HCT116 (cell line): Measurements from ENCODE around the gene POFUT2. TPM values are rescaled to one million over a fixed set of nuclear protein-coding genes. Genes with fewer than 3 reads are reported as not detected.

Experiments used
- ATAC-seq: fragments of 200-7000 bp; cut with Tn5 transposase; 2 replicates; pipeline ENCODE4 v1.9.1; 2020; ENCODE audit warnings: mild to moderate bottlenecking, moderate library complexity
- BruUV-seq: library from RNA; stranded (reverse); fragments of 400-500 nt; replicated peaks from 2 replicates; lab custom pipeline; 2021; lab: Mats Ljungman, UMichigan
- CTCF ChIA-PET: fragments of 300-600 bp; sonication (Branson Sonifier 250); formaldehyde crosslinking; loops from one replicate; lab custom pipeline; 2021; ENCODE audit warnings: antibody characterized with exemption; lab: Charles Lee
- POLR2A ChIA-PET: fragments of 300-600, 350-600 bp; sonication (Branson Sonifier 250); formaldehyde crosslinking; loops from one replicate; lab custom pipeline; 2021; ENCODE audit warnings: antibody characterized with exemption; lab: Charles Lee
- RAD21 ChIA-PET, 2 experiments: fragments of 300-600 bp; sonication (Branson Sonifier 250); formaldehyde crosslinking; loops; one replicate each; lab custom pipeline; 2023; ENCODE audit warnings: low total read pairs in 2 of 2; ENCODE audit not compliant: uncharacterized antibody in 2 of 2, unreplicated experiment in 2 of 2, low non-redundant PET in 1 of 2; lab: Charles Lee
- DNase-seq: peaks from one replicate; pipeline ENCODE4 v3.0.0-alpha.2; 2010; ENCODE audit warnings: low read depth, low spot score
- H2AFZ ChIP-seq: fragments of 200-600 bp; shearing (Covaris generic), sonication (generic); 2 replicates; pipeline ENCODE4 v1.6.1; 2017; ENCODE audit warnings: low read depth, mixed run types, mixed read lengths, antibody characterized with exemption, low read length; ENCODE audit not compliant: poor library complexity, severe bottlenecking
- H3K27ac ChIP-seq: 2 replicates; pipeline ENCODE4 v1.5.1; 2012; ENCODE audit warnings: low read depth, low read length
- H3K27me3 ChIP-seq: fragments of 200-600 bp; sonication (generic); 2 replicates; pipeline ENCODE4 v1.6.1; 2016; ENCODE audit warnings: mixed run types, low read length, mixed read lengths; ENCODE audit not compliant: insufficient read depth
- H3K36me3 ChIP-seq, 2 experiments: fragments of 200-500 bp in 1 of 2; fragments of 200-600 bp in 1 of 2; sonication (Bioruptor generic) in 1 of 2; sonication (generic) in 1 of 2; 2 replicates each; pipeline versions ENCODE4 v1.5.1 to v1.6.1; 2014 to 2016; ENCODE audit warnings: low read length in 2 of 2, inconsistent platforms in 1 of 2, mixed read lengths in 1 of 2, mixed run types in 1 of 2; ENCODE audit not compliant: insufficient read depth in 2 of 2, control insufficient read depth in 1 of 2
- H3K4me1 ChIP-seq, 2 experiments: fragments of 200-600 bp in 1 of 2; sonication (generic) in 1 of 2; 2 replicates each; pipeline versions ENCODE4 v1.5.1 to v1.6.1; 2012 to 2017; ENCODE audit warnings: low read length in 2 of 2, inconsistent platforms in 1 of 2, mild to moderate bottlenecking in 1 of 2, mixed read lengths in 1 of 2, mixed run types in 1 of 2, moderate library complexity in 1 of 2; ENCODE audit not compliant: insufficient read depth in 2 of 2, control insufficient read depth in 1 of 2
- H3K4me2 ChIP-seq: fragments of 200-600 bp; sonication (generic); 2 replicates; pipeline ENCODE4 v1.6.1; 2017; ENCODE audit warnings: mixed run types, low read length, mixed read lengths
- H3K4me3 ChIP-seq, 2 experiments: fragments of 200-600 bp in 1 of 2; sonication (generic) in 1 of 2; replicated peaks in 1 of 2; 2 replicates each; pipeline ENCODE4 v1.5.1; 2011 to 2016; ENCODE audit warnings: low read length in 2 of 2, control low read depth in 1 of 2, low read depth in 1 of 2, mild to moderate bottlenecking in 1 of 2, mixed read lengths in 1 of 2, mixed run types in 1 of 2
- H3K79me2 ChIP-seq: fragments of 200-600 bp; sonication (generic); 2 replicates; pipeline ENCODE4 v1.6.1; 2017; ENCODE audit warnings: mild to moderate bottlenecking, mixed run types, low read length, moderate library complexity, mixed read lengths; ENCODE audit not compliant: insufficient read depth
- H3K9ac ChIP-seq: fragments of 200-600 bp; sonication (generic); 2 replicates; pipeline ENCODE4 v1.6.1; 2016; ENCODE audit warnings: low read length, mixed read lengths
- H3K9me2 ChIP-seq: fragments of 200-600 bp; sonication (generic), shearing (Covaris generic); 2 replicates; pipeline ENCODE4 v1.6.1; 2017; ENCODE audit warnings: mixed run types, mild to moderate bottlenecking, moderate library complexity; ENCODE audit not compliant: insufficient read depth
- H3K9me3 ChIP-seq, 2 experiments: fragments of 200-500 bp in 1 of 2; fragments of 200-600 bp in 1 of 2; sonication (Bioruptor generic) in 1 of 2; sonication (generic) in 1 of 2; 2 replicates each; pipeline ENCODE4 v1.6.1; 2014 to 2017; ENCODE audit warnings: low read length in 2 of 2, mixed read lengths in 2 of 2, inconsistent platforms in 1 of 2, low read depth in 1 of 2, mild to moderate bottlenecking in 1 of 2, mixed run types in 1 of 2, moderate library complexity in 1 of 2; ENCODE audit not compliant: control insufficient read depth in 1 of 2, insufficient read depth in 1 of 2
- H4K20me1 ChIP-seq: fragments of 200-600 bp; sonication (generic), shearing (Covaris generic); 2 replicates; pipeline ENCODE4 v1.6.1; 2017; ENCODE audit warnings: mixed run types, mild to moderate bottlenecking, moderate library complexity; ENCODE audit not compliant: insufficient read depth
- CEBPB ChIP-seq: IDR thresholded peaks from 2 replicates; pipeline ENCODE4 v1.6.1; 2012; ENCODE audit warnings: low read depth
- EGR1 ChIP-seq: IDR thresholded peaks from 2 replicates; pipeline ENCODE4 v1.6.1; 2012; ENCODE audit warnings: low read depth
- EZH2phosphoT487 ChIP-seq: fragments of 200-600 bp; IDR thresholded peaks from 2 replicates; pipeline ENCODE4 v1.6.1; 2018; ENCODE audit warnings: antibody characterized with exemption, borderline replicate concordance
- FOSL1 ChIP-seq: IDR thresholded peaks from 2 replicates; pipeline ENCODE4 v1.6.1; 2012; ENCODE audit warnings: low read depth
- POLR2A ChIP-seq: IDR thresholded peaks from 2 replicates; pipeline ENCODE4 v1.7.0; 2011; ENCODE audit warnings: borderline replicate concordance; ENCODE audit not compliant: insufficient read depth, insufficient read length; ENCODE audit errors: extremely low read depth
- POLR2AphosphoS5 ChIP-seq: IDR thresholded peaks from 2 replicates; pipeline ENCODE4 v1.6.1; 2011; ENCODE audit warnings: mild to moderate bottlenecking, low read depth, low read length, moderate library complexity
- RAD21 ChIP-seq: IDR thresholded peaks from 2 replicates; pipeline ENCODE4 v1.6.1; 2012; ENCODE audit warnings: low read depth, mild to moderate bottlenecking
- SIN3A ChIP-seq: IDR thresholded peaks from 2 replicates; pipeline ENCODE4 v1.6.1; 2012; ENCODE audit warnings: low read depth
- SP1 ChIP-seq: IDR thresholded peaks from 2 replicates; pipeline ENCODE4 v1.6.1; 2012; ENCODE audit warnings: low read depth
- SRF ChIP-seq: IDR thresholded peaks from 2 replicates; pipeline ENCODE4 v1.6.1; 2012; ENCODE audit warnings: low read depth
- TCF7L2 ChIP-seq: IDR thresholded peaks from 2 replicates; pipeline ENCODE4 v1.7.0; 2011; ENCODE audit warnings: borderline replicate concordance, inconsistent platforms; ENCODE audit not compliant: insufficient read depth, insufficient read length; ENCODE audit errors: extremely low read depth
- ZBTB33 ChIP-seq: IDR thresholded peaks from 2 replicates; pipeline ENCODE4 v1.6.1; 2011; ENCODE audit warnings: mild to moderate bottlenecking, low read length, moderate library complexity; ENCODE audit not compliant: insufficient replicate concordance; ENCODE audit errors: extremely low read depth
- ZNF274 ChIP-seq: fragments of 200-500 bp; sonication (Bioruptor generic); IDR thresholded peaks from 2 replicates; pipeline ENCODE4 v1.6.1; 2014; ENCODE audit warnings: mild to moderate bottlenecking, low read depth, low read length, inconsistent platforms
- intact Hi-C: fragments of 100-400 bp; cut with micrococcal nuclease; formaldehyde crosslinking; loops from 2 replicates; pipeline ENCODE4 v1.10.0; 2022
- total RNA-seq: library from RNA; stranded (reverse); gene quantifications from one replicate; pipeline ENCODE4 v1.2.1, GENCODE V29; 2021; ENCODE audit not compliant: unreplicated experiment
- TF ChIP-seq, protein P1 (sequence below), 3 experiments: fragments of 200-600 bp in 1 of 3; sonication (generic) in 1 of 3; IDR thresholded peaks in 2 of 3; conservative IDR thresholded peaks in 1 of 3; 2 replicates each; pipeline ENCODE4 v1.5.1; 2012 to 2017; ENCODE audit warnings: low read depth in 2 of 3, low read length in 2 of 3, antibody characterized with exemption in 1 of 3, borderline replicate concordance in 1 of 3, control low read depth in 1 of 3, mild to moderate bottlenecking in 1 of 3, mixed read lengths in 1 of 3, mixed run types in 1 of 3, moderate library complexity in 1 of 3; ENCODE audit not compliant: insufficient read depth in 1 of 3
- TF ChIP-seq, protein P2 (sequence below): IDR thresholded peaks from 2 replicates; pipeline ENCODE4 v1.6.1; 2012; ENCODE audit warnings: low read depth
- TF ChIP-seq, protein P3 (sequence below): IDR thresholded peaks from 2 replicates; pipeline ENCODE4 v1.6.1; 2012

POFUT2 gene
- total RNA-seq, 1 experiment from 2014 or later = 20.5 TPM

DNA sequence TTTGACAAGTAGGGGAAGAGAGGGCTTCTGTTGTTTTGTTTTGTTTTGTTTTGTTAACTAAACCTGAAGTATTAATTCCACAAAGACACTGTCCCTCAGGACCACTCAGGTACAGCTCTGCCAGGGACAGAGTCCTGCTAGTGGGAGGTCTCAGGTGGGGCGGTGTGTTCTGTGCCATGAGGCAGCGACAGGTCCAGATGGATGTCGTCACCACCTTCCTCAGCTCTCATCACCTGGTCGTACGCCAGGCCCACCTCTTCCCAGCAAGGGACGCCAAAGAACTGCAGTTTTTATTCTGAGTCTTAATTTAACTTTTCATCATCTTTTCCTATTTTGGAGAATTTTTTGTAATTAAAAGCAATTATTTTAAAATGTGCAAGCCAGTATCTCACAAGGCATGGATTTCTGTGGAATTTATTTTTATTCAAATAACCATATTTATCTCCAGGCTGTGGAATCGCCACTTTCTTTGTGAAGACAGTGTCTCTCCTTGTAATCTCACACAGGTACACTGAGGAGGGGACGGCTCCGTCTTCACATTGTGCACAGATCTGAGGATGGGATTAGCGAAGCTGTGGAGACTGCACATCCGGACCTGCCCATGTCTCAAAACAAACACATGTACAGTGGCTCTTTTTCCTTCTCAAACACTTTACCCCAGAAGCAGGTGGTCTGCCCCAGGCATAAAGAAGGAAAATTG, 62.5 kb downstream of the POFUT2 start:
- Histone ChIP-seq H3K9me2 (no peaks in the 10 kb centered on the region), H3K4me2 (no peak overlapping the region), H3K4me3 (no peak overlapping the region), H3K27ac (no peak overlapping the region), H3K27me3 (no peaks in the 10 kb centered on the region)
- RAD21 ChIA-PET = no interaction called here
- intact Hi-C loops = no loop called here
- TF ChIP-seq, protein P1, sequence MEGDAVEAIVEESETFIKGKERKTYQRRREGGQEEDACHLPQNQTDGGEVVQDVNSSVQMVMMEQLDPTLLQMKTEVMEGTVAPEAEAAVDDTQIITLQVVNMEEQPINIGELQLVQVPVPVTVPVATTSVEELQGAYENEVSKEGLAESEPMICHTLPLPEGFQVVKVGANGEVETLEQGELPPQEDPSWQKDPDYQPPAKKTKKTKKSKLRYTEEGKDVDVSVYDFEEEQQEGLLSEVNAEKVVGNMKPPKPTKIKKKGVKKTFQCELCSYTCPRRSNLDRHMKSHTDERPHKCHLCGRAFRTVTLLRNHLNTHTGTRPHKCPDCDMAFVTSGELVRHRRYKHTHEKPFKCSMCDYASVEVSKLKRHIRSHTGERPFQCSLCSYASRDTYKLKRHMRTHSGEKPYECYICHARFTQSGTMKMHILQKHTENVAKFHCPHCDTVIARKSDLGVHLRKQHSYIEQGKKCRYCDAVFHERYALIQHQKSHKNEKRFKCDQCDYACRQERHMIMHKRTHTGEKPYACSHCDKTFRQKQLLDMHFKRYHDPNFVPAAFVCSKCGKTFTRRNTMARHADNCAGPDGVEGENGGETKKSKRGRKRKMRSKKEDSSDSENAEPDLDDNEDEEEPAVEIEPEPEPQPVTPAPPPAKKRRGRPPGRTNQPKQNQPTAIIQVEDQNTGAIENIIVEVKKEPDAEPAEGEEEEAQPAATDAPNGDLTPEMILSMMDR (IDR thresholded peaks at IDR 0.05 in 2 of 3, conservative IDR thresholded peaks at IDR 0.05 in 1 of 3; ENCODE audit: borderline replicate concordance in 1 of 3, insufficient read depth in 1 of 3, low read depth in 2 of 3, low read length in 2 of 3) = no peak
- TF ChIP-seq FOSL1 (no peak), RAD21 (no peak), EGR1 (no peak), EZH2phosphoT487 (no peak), ZNF274 (no peak), POLR2AphosphoS5 (no peak), CEBPB (no peak), SRF (no peak), ZBTB33 (no peak), SIN3A (no peak), POLR2A (no peak), TCF7L2 (no peak), SP1 (no peak)
- TF ChIP-seq, protein P2, sequence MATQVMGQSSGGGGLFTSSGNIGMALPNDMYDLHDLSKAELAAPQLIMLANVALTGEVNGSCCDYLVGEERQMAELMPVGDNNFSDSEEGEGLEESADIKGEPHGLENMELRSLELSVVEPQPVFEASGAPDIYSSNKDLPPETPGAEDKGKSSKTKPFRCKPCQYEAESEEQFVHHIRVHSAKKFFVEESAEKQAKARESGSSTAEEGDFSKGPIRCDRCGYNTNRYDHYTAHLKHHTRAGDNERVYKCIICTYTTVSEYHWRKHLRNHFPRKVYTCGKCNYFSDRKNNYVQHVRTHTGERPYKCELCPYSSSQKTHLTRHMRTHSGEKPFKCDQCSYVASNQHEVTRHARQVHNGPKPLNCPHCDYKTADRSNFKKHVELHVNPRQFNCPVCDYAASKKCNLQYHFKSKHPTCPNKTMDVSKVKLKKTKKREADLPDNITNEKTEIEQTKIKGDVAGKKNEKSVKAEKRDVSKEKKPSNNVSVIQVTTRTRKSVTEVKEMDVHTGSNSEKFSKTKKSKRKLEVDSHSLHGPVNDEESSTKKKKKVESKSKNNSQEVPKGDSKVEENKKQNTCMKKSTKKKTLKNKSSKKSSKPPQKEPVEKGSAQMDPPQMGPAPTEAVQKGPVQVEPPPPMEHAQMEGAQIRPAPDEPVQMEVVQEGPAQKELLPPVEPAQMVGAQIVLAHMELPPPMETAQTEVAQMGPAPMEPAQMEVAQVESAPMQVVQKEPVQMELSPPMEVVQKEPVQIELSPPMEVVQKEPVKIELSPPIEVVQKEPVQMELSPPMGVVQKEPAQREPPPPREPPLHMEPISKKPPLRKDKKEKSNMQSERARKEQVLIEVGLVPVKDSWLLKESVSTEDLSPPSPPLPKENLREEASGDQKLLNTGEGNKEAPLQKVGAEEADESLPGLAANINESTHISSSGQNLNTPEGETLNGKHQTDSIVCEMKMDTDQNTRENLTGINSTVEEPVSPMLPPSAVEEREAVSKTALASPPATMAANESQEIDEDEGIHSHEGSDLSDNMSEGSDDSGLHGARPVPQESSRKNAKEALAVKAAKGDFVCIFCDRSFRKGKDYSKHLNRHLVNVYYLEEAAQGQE = no peak
- TF ChIP-seq, protein P3, sequence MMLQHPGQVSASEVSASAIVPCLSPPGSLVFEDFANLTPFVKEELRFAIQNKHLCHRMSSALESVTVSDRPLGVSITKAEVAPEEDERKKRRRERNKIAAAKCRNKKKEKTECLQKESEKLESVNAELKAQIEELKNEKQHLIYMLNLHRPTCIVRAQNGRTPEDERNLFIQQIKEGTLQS = no peak
- TF ChIP-seq, all 23 proteins: peak for 0
- H3K79me2 ChIP-seq = no peaks in the 10 kb centered on the region
- CTCF ChIA-PET = no interaction called here
- no peak for ATAC-seq
- no TSS peak for BruUV-seq
- no peak for DNase-seq
- POLR2A ChIA-PET = no interaction called here
- H3K36me3 ChIP-seq = no peaks in the 10 kb centered on the region
- H3K9ac ChIP-seq = no peak overlapping the region
- no peak overlapping the region for H2AFZ ChIP-seq
- H3K9me3 ChIP-seq = no peaks in the 10 kb centered on the region
- H3K4me1 ChIP-seq = peaks cover 27% of the 10 kb centered on the region in 2 experiments
- H4K20me1 ChIP-seq = no peaks in the 10 kb centered on the region
